ENCODE results near the gene SNX2. TPM values are rescaled to one million over a fixed set of nuclear protein-coding genes. Genes with fewer than 3 reads are reported as not detected.

The SNX2 gene
- total RNA-seq, 2 experiments from 2014 or later, result 47.3 to 48.0 TPM

GRCh38 chr5:122810405-122810804 is 35.5 kb downstream of the SNX2 start:
- Mint-ChIP-seq H3K4me1 (ENCODE audit: low read depth) (no peaks in the 10 kb centered on the region), H3K9me3 (no peaks in the 10 kb centered on the region), H3K36me3 (ENCODE audit: low read depth) (peaks cover 31% of the 10 kb centered on the region), H3K27me3 (ENCODE audit: low read depth) (no peaks in the 10 kb centered on the region), H3K4me3 (no peak overlapping the region), H3K27ac (no peak overlapping the region)
- CTCF ChIA-PET, result interaction anchor here (0.7 kb wide), 1 partner anchor 37 kb away, joined by 3 read pairs; no protein-coding TSS in a partner anchor
- intact Hi-C loops (cut with micrococcal nuclease), result no loop called here
- no peak for DNase-seq

- H3K4me1 Mint-ChIP-seq (ENCODE audit: low read depth), result no peaks in the 10 kb centered on the region
- no peak overlapping the region for H3K4me3 Mint-ChIP-seq
- no peak for DNase-seq
- intact Hi-C loops (cut with micrococcal nuclease), result no loop called here
- H3K27me3 Mint-ChIP-seq (ENCODE audit: low read depth), result no peaks in the 10 kb centered on the region
- CTCF ChIA-PET, result no interaction called here
- peaks cover 11% of the 10 kb centered on the region for H3K36me3 Mint-ChIP-seq (ENCODE audit: low read depth)
- no peaks in the 10 kb centered on the region for H3K9me3 Mint-ChIP-seq
- H3K27ac Mint-ChIP-seq, result no peak overlapping the region
Observed at GRCh38 chr5:122815218-122815767, 40.4 kb downstream of the SNX2 start.

DNA sequence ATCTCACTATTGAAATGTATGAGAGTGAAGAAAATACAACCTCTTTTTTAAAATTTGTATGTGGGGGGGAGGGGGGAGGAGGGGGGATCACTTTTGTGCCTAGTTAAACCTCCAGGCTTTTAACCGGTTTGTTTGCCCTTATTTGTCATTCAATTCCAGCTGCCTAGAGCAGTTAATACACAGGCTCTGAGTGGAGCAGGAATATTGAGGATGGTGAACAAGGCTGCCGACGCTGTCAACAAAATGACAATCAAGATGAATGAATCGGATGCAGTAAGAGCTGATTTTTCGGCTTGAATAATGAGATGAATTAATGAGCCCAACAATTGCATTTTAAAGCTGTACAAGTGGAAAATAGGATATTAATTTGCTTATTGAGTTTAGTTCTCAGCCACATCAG is 41.9 kb downstream of the SNX2 start:
- Mint-ChIP-seq H3K4me1 (ENCODE audit: low read depth) (no peaks in the 10 kb centered on the region), H3K27ac (no peak overlapping the region), H3K9me3 (no peaks in the 10 kb centered on the region), H3K4me3 (no peak overlapping the region), H3K36me3 (ENCODE audit: low read depth) (peaks cover 9% of the 10 kb centered on the region), H3K27me3 (ENCODE audit: low read depth) (no peaks in the 10 kb centered on the region)
- DNase-seq, result no peak
- intact Hi-C loops (cut with micrococcal nuclease), result no loop called here
- CTCF ChIA-PET, result no interaction called here

DNA sequence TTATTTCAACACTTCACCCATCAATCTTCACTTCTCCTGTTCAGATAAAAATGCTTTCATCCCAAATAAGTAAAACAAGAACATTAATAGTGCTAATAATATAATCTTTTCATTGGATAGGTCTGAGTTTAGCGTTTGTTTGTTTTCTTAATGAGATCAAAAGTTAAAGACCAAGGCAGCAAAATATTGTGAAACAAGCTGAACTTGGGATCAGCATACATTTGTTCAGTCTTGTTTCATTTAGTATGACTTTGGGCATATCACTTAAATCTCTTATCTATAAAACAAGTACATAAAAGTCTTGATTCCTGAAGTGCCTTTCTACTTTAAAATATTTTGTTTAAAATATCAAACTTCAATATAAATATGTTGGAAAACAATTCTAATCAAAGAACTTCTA is 57.1 kb downstream of the SNX2 start:
- H3K27ac Mint-ChIP-seq, result no peak overlapping the region
- DNase-seq, result no peak
- intact Hi-C loops (cut with micrococcal nuclease), result no loop called here
- no peak overlapping the region for H3K4me3 Mint-ChIP-seq
- H3K9me3 Mint-ChIP-seq, result no peaks in the 10 kb centered on the region
- no peaks in the 10 kb centered on the region for H3K4me1 Mint-ChIP-seq (ENCODE audit: low read depth)
- H3K36me3 Mint-ChIP-seq (ENCODE audit: low read depth), result peaks cover 10% of the 10 kb centered on the region
- CTCF ChIA-PET, result no interaction called here
- H3K27me3 Mint-ChIP-seq (ENCODE audit: low read depth), result no peaks in the 10 kb centered on the region

DNA sequence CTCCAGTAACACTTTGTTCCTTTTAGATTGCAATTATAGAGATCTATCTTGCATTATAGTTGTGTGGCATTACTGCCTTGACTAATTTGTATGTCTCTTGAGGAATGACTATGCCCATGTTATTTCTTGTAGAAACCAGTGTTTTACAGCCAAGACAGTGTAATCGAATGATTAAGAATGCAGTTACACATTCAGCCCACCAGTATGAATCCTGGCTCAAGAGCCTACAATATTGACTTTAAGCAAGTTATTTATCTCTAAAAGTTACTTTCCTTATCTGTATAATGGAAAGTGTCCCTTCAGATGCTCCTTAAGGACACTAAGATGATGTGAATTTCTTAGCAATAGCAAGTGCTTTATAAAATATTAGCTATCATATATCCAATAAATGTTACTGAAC is 60.8 kb downstream of the SNX2 start:
- CTCF ChIA-PET, result no interaction called here
- Mint-ChIP-seq H3K4me1 (ENCODE audit: low read depth) (no peaks in the 10 kb centered on the region), H3K4me3 (no peak overlapping the region), H3K27me3 (ENCODE audit: low read depth) (peaks cover 3% of the 10 kb centered on the region), H3K27ac (no peak overlapping the region), H3K9me3 (no peaks in the 10 kb centered on the region), H3K36me3 (ENCODE audit: low read depth) (no peaks in the 10 kb centered on the region)
- intact Hi-C loops (cut with micrococcal nuclease), result no loop called here
- DNase-seq, result no peak

GRCh38 chr5:122836947-122837346 is 62.1 kb downstream of the SNX2 start:
- Mint-ChIP-seq H3K27ac (no peak overlapping the region), H3K4me3 (no peak overlapping the region), H3K27me3 (ENCODE audit: low read depth) (peaks cover 3% of the 10 kb centered on the region), H3K4me1 (ENCODE audit: low read depth) (no peaks in the 10 kb centered on the region), H3K9me3 (no peaks in the 10 kb centered on the region), H3K36me3 (ENCODE audit: low read depth) (no peaks in the 10 kb centered on the region)
- CTCF ChIA-PET, result no interaction called here
- intact Hi-C loops (cut with micrococcal nuclease), result no loop called here
- DNase-seq, result no peak

GRCh38 chr5:122839731-122840130 is 64.9 kb downstream of the SNX2 start:
- CTCF ChIA-PET, result no interaction called here
- Mint-ChIP-seq H3K27me3 (ENCODE audit: low read depth) (peaks cover 3% of the 10 kb centered on the region), H3K36me3 (ENCODE audit: low read depth) (no peaks in the 10 kb centered on the region), H3K9me3 (no peaks in the 10 kb centered on the region), H3K4me3 (no peak overlapping the region), H3K4me1 (ENCODE audit: low read depth) (peaks cover 12% of the 10 kb centered on the region), H3K27ac (no peak overlapping the region)
- no peak for DNase-seq
- intact Hi-C loops (cut with micrococcal nuclease), result loop anchor here (10.0 kb wide), 1 partner anchor 875 kb away; the partner anchor contains the start of gene SRFBP1

GRCh38 chr5:122842016-122842580 is 67.2 kb downstream of the SNX2 start:
- H3K27ac Mint-ChIP-seq, result no peak overlapping the region
- H3K36me3 Mint-ChIP-seq (ENCODE audit: low read depth), result no peaks in the 10 kb centered on the region
- peaks cover 16% of the 10 kb centered on the region for H3K4me1 Mint-ChIP-seq (ENCODE audit: low read depth)
- CTCF ChIA-PET, result no interaction called here
- H3K4me3 Mint-ChIP-seq, result no peak overlapping the region
- intact Hi-C loops (cut with micrococcal nuclease), result loop anchor here (10.0 kb wide), 1 partner anchor 877 kb away; the partner anchor contains the start of gene SRFBP1
- no peaks in the 10 kb centered on the region for H3K9me3 Mint-ChIP-seq
- no peak for DNase-seq
- H3K27me3 Mint-ChIP-seq (ENCODE audit: low read depth), result peaks cover 8% of the 10 kb centered on the region

- Mint-ChIP-seq H3K27me3 (ENCODE audit: low read depth) (peaks cover 5% of the 10 kb centered on the region), H3K27ac (no peak overlapping the region), H3K9me3 (no peaks in the 10 kb centered on the region), H3K4me1 (ENCODE audit: low read depth) (peaks cover 16% of the 10 kb centered on the region), H3K36me3 (ENCODE audit: low read depth) (no peaks in the 10 kb centered on the region), H3K4me3 (peak overlapping the region; percentile 79)
- peak; percentile 12 for DNase-seq
- intact Hi-C loops (cut with micrococcal nuclease), result loop anchor here (2.0 to 10.0 kb wide), 3 partner anchors 38 to 880 kb away; partner anchors contain the start of gene SRFBP1
- CTCF ChIA-PET, result interaction anchor here (1.0 kb wide), 1 partner anchor 140 kb away, joined by 3 read pairs; no protein-coding TSS in a partner anchor
Observed at GRCh38 chr5:122844136-122844909, 69.4 kb downstream of the SNX2 start.

- peak; percentile 10 for DNase-seq
- CTCF ChIA-PET, result no interaction called here
Observed at GRCh38 chr5:122844910-122845228, 70.0 kb downstream of the SNX2 start.

DNA sequence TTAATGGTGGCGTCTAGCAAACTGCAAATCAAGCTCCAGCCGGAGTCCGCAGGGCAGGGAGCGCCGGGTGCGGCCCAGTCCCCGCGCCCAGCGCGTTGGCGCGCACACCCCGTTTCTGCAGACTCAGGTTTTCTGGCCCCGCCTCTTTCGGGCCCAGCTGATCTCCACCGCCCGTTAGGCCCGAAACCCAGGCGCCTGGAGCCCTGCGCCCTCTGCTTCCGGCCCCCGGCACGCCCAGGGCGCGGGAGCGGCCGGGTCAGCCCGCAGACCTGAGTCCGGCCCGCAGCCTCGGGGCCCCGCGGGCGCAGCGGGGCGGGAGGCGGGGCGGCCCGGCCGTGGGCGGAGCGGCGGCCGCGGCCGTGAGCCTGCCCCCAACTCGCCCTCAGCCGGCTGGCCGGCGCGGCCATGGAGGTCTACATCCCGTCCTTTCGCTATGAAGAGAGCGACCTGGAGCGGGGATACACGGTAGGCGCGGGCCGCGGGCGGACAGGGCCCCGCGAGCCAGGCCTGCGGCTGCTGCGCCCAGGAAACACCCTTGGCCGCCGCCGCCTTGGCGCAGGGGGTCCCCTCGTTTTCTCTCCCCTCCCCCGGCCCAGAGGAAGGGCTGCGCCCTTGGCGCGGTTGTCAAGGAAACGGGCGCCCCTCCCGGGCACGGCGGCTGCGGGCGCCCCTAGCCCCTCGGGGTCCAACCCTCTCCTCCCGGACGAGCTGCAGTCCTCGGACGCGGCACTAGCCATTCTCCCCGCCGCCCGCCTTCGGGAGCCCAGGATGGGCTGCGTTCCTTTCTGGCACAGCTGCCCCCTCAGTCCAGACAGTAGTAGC is 70.6 kb downstream of the SNX2 start, which contains the start of gene SNX24:
SNX24 (plus strand) TSS at position 385 of the 822 bp plus-strand sequence; CDS start at position 406, 21 bp downstream.
- CTCF ChIA-PET, result no interaction called here
- no peak within 1 kb of the TSS for H3K27ac Mint-ChIP-seq
- peaks cover 5% of the 10 kb centered on the region for H3K27me3 Mint-ChIP-seq (ENCODE audit: low read depth)
- peak within 1 kb of the TSS; percentile 79 for H3K4me3 Mint-ChIP-seq
- H3K36me3 Mint-ChIP-seq (ENCODE audit: low read depth), result no peaks in the 10 kb centered on the region
- H3K9me3 Mint-ChIP-seq, result no peaks in the 10 kb centered on the region
- peaks cover 16% of the 10 kb centered on the region for H3K4me1 Mint-ChIP-seq (ENCODE audit: low read depth)
- DNase-seq, result peak; percentile 70
- intact Hi-C loops (cut with micrococcal nuclease), result loop anchor here (1.0 to 10.0 kb wide), 6 partner anchors 37 to 881 kb away; partner anchors contain the start of genes CEP120, CSNK1G3 and SRFBP1

More at GRCh38 chr5:122844910-122845228, 70.0 kb downstream of the SNX2 start:
- Mint-ChIP-seq H3K27me3 (ENCODE audit: low read depth) (peaks cover 5% of the 10 kb centered on the region), H3K4me3 (peak overlapping the region; percentile 79), H3K9me3 (no peaks in the 10 kb centered on the region), H3K36me3 (ENCODE audit: low read depth) (no peaks in the 10 kb centered on the region), H3K4me1 (ENCODE audit: low read depth) (peaks cover 16% of the 10 kb centered on the region), H3K27ac (no peak overlapping the region)
- intact Hi-C loops (cut with micrococcal nuclease), result loop anchor here (1.0 to 10.0 kb wide), 6 partner anchors 38 to 880 kb away; partner anchors contain the start of genes CEP120, CSNK1G3 and SRFBP1

- Mint-ChIP-seq H3K27me3 (ENCODE audit: low read depth) (peaks cover 5% of the 10 kb centered on the region), H3K9me3 (no peaks in the 10 kb centered on the region), H3K4me3 (peak overlapping the region; percentile 63), H3K36me3 (ENCODE audit: low read depth) (no peaks in the 10 kb centered on the region), H3K27ac (no peak overlapping the region), H3K4me1 (ENCODE audit: low read depth) (peaks cover 16% of the 10 kb centered on the region)
- DNase-seq, result no peak
- intact Hi-C loops (cut with micrococcal nuclease), result loop anchor here (5.0 to 10.0 kb wide), 3 partner anchors 576 to 881 kb away; partner anchors contain the start of genes CEP120, CSNK1G3 and SRFBP1
- CTCF ChIA-PET, result no interaction called here
Observed at GRCh38 chr5:122846051-122846550, 71.2 kb downstream of the SNX2 start.

Data from activated naive CD4-positive, alpha-beta T cell treated with anti-CD3 and anti-CD28 coated beads for 36 hours (primary cell).